ENCODE measurements around the gene TACC2. TPM values are rescaled to one million over a fixed set of nuclear protein-coding genes. Genes with fewer than 3 reads are reported as not detected.

TACC2 gene
- total and polyA plus RNA-seq, 2 experiments from 2014 or later: 30.8 to 35.9 TPM

GRCh38 chr10:122240401-122240800, 251.4 kb downstream of the TACC2 start (continued):
- TF ChIP-seq ZNF462 (CRISPR knock-in tag; IDR thresholded peaks at IDR 0.05): no peak

- Histone ChIP-seq H3F3A (replicated peaks; ENCODE audit: low read depth) (no peaks in the 10 kb centered on the region), H4K20me1 (replicated peaks; ENCODE audit: insufficient read depth) (0 out of 2 replicates have a peak, but pooled peaks cover 6% of the 10 kb centered on the region), H3K79me2 (replicated peaks; ENCODE audit: insufficient read depth) (no peaks in the 10 kb centered on the region), H3K4me2 (no peak overlapping the region), H3K27ac (ENCODE audit: low read depth) (no peak overlapping the region), H3K27me3 (ENCODE audit: insufficient read depth) (no peaks in the 10 kb centered on the region), H3K4me1 (ENCODE audit: insufficient read depth) (no peaks in the 10 kb centered on the region), H3K9me2 (ENCODE audit: insufficient read depth) (no peaks in the 10 kb centered on the region), H2AFZ (no peak overlapping the region), H3K4me3 (no peak overlapping the region), H3K36me3 (ENCODE audit: insufficient read depth) (peaks cover 33% of the 10 kb centered on the region)
- Mint-ChIP-seq H3K27me3 (ENCODE audit: insufficient read depth, low read depth, poor library complexity) (peaks cover 2% of the 10 kb centered on the region), H3K4me3 (no peak overlapping the region), H3K9me3 (no peaks in the 10 kb centered on the region), H3K36me3 (ENCODE audit: low read depth) (peaks cover 56% of the 10 kb centered on the region), H3K4me1 (peaks cover 3% of the 10 kb centered on the region; the same call in 1 of the 3 replicates), H3K27ac (no peak overlapping the region)
- ATAC-seq: no peak
- DNase-seq (ENCODE audit: low spot score): no peak
- no peak for TF ChIP-seq POLR2AphosphoS5 (IDR thresholded peaks at IDR 0.05; ENCODE audit: low read depth)
- TF ChIP-seq REST (IDR thresholded peaks at IDR 0.05; ENCODE audit: unreplicated experiment): no peak
- TF ChIP-seq STAT1 (IDR thresholded peaks at IDR 0.05; ENCODE audit: unreplicated experiment): no peak
- no peak for TF ChIP-seq ETS1 (IDR thresholded peaks at IDR 0.05)
- TF ChIP-seq EZH2 (IDR thresholded peaks at IDR 0.05; ENCODE audit: low read depth, unreplicated experiment): no peak
- no peak for TF ChIP-seq ZNF114 (CRISPR knock-in tag; IDR thresholded peaks at IDR 0.05)
- TF ChIP-seq JUNB (IDR thresholded peaks at IDR 0.05; ENCODE audit: unreplicated experiment): no peak
- no peak for TF ChIP-seq NANOG (IDR thresholded peaks at IDR 0.05; ENCODE audit: borderline replicate concordance)
These were observed 252.9 kb downstream of the TACC2 start for GRCh38 chr10:122241836-122242235.
